HepG2 (cell line): ENCODE measurements around the gene PRKG1. TPM values are rescaled to one million over a fixed set of nuclear protein-coding genes. Genes with fewer than 3 reads are reported as not detected.

Experiments
- ATAC-seq: fragments of 200-7000 bp; cut with Tn5 transposase; 3 replicates; pipeline ENCODE4 v1.9.1; 2020; ENCODE audit warnings: mild to moderate bottlenecking, moderate library complexity
- BruUV-seq: library from RNA; stranded (reverse); fragments of 400-500 nt; replicated peaks from 2 replicates; lab custom pipeline; 2021; lab: Mats Ljungman, UMichigan
- CTCF ChIA-PET: fragments of 300-600 bp; formaldehyde crosslinking; extraction: SDS; loops from one replicate; lab custom pipeline; 2021; ENCODE audit warnings: low total read pairs, inconsistent platforms, low intra/inter-chr PET ratio; lab: Yijun Ruan, JAX
- POLR2A ChIA-PET: fragments of 350-600 bp; sonication (Branson Sonifier 250); formaldehyde crosslinking; loops from one replicate; lab custom pipeline; 2020; ENCODE audit warnings: antibody characterized with exemption, inconsistent platforms; lab: Yijun Ruan, JAX
- DNase-seq: peaks from one replicate; pipeline ENCODE4 v3.0.0-alpha.2; 2015; ENCODE audit warnings: low spot score
- FAIRE-seq: peaks from 3 replicates; lab custom pipeline; 2011; peaks lifted over from hg19 to GRCh38; lab: Jason Lieb, UNC
- H2AFZ ChIP-seq: one replicate; pipeline ENCODE4 v1.6.1; 2011; ENCODE audit warnings: low read length, inconsistent platforms
- H3K27ac ChIP-seq: fragments of 300-600 bp; 3 replicates; pipeline ENCODE4 v1.8.0; 2011; ENCODE audit warnings: mixed run types, mild to moderate bottlenecking, mixed read lengths, low read length, inconsistent platforms; ENCODE audit not compliant: insufficient read depth; ENCODE audit errors: extremely low read length
- H3K27me3 ChIP-seq, 2 experiments: fragments of 200-600 bp in 1 of 2; 2 replicates in 1 of 2; 3 replicates in 1 of 2; pipeline versions ENCODE4 v1.6.0 to v1.8.0; 2011; ENCODE audit warnings: low read length in 2 of 2, mild to moderate bottlenecking in 2 of 2, moderate library complexity in 2 of 2, inconsistent platforms in 1 of 2; ENCODE audit not compliant: insufficient read depth in 2 of 2, control insufficient read depth in 1 of 2
- H3K36me3 ChIP-seq, 2 experiments: fragments of 200-600 bp in 1 of 2; replicated peaks in 1 of 2; 2 replicates in 1 of 2; 3 replicates in 1 of 2; pipeline versions ENCODE4 v1.5.1 to v1.8.0; 2011; ENCODE audit warnings: low read length in 2 of 2, inconsistent platforms in 1 of 2; ENCODE audit not compliant: insufficient read depth in 2 of 2, control insufficient read depth in 1 of 2
- H3K4me1 ChIP-seq: 2 replicates; pipeline ENCODE4 v1.5.1; 2012; ENCODE audit warnings: low read length, inconsistent platforms; ENCODE audit not compliant: insufficient read depth
- H3K4me2 ChIP-seq: 2 replicates; pipeline ENCODE4 v1.6.0; 2011; ENCODE audit warnings: low read depth, low read length, inconsistent platforms
- H3K4me3 ChIP-seq, 3 experiments: fragments of 200-600 bp in 1 of 3; sonication (generic), shearing (Covaris generic) in 1 of 3; replicated peaks in 1 of 3; 2 replicates each; pipeline ENCODE4 v1.5.1; 2011 to 2016; ENCODE audit warnings: low read length in 3 of 3, inconsistent platforms in 2 of 3, low read depth in 2 of 3, mild to moderate bottlenecking in 2 of 3, control low read depth in 1 of 3, mixed read lengths in 1 of 3; ENCODE audit not compliant: insufficient read depth in 1 of 3
- H3K79me2 ChIP-seq: one replicate; pipeline ENCODE4 v1.6.1; 2011; ENCODE audit warnings: low read length, inconsistent platforms; ENCODE audit not compliant: insufficient read depth
- H3K9ac ChIP-seq: 2 replicates; pipeline ENCODE4 v1.6.0; 2011; ENCODE audit warnings: mild to moderate bottlenecking, low read depth, low read length, inconsistent platforms; ENCODE audit not compliant: insufficient read depth
- H3K9me3 ChIP-seq: 2 replicates; pipeline ENCODE4 v1.5.1; 2012; ENCODE audit warnings: mild to moderate bottlenecking, low read length
- H4K20me1 ChIP-seq: 2 replicates; pipeline ENCODE4 v1.6.0; 2011; ENCODE audit warnings: inconsistent platforms, mild to moderate bottlenecking, low read length, moderate library complexity; ENCODE audit not compliant: insufficient read depth
- ADNP ChIP-seq: sonication (generic); formaldehyde crosslinking; IDR thresholded peaks from 2 replicates; pipeline ENCODE4 v1.4.0; 2020; ENCODE audit warnings: missing genetic modification reagents
- CBFB ChIP-seq: sonication (generic); formaldehyde crosslinking; IDR thresholded peaks from 2 replicates; pipeline ENCODE4 v1.4.0; 2020; ENCODE audit warnings: missing genetic modification reagents
- JARID2 ChIP-seq: sonication (generic); formaldehyde crosslinking; IDR thresholded peaks from 2 replicates; pipeline ENCODE4 v1.8.1; 2023; ENCODE audit warnings: missing genetic modification reagents, inconsistent platforms; ENCODE audit not compliant: insufficient replicate concordance
- NPAS2 ChIP-seq: sonication (generic); formaldehyde crosslinking; IDR thresholded peaks from 2 replicates; pipeline ENCODE4 v1.8.0; 2022; ENCODE audit warnings: mild to moderate bottlenecking, missing genetic modification reagents, borderline replicate concordance
- SAP130 ChIP-seq: IDR thresholded peaks from 2 replicates; pipeline ENCODE4 v1.6.1; 2016; ENCODE audit warnings: low read depth
- SCMH1 ChIP-seq: sonication (generic); formaldehyde crosslinking; IDR thresholded peaks from 2 replicates; pipeline ENCODE4 v1.9.0; 2021; ENCODE audit warnings: missing genetic modification reagents, mild to moderate bottlenecking, borderline replicate concordance
- SSRP1 ChIP-seq: IDR thresholded peaks from 2 replicates; pipeline ENCODE4 v1.6.1; 2016; ENCODE audit warnings: control low read depth
- TRAFD1 ChIP-seq: sonication (generic); formaldehyde crosslinking; IDR thresholded peaks from 2 replicates; pipeline ENCODE4 v1.5.1; 2020; ENCODE audit warnings: missing genetic modification reagents, mild to moderate bottlenecking, borderline replicate concordance
- TRIM24 ChIP-seq: sonication (generic); formaldehyde crosslinking; IDR thresholded peaks from 2 replicates; pipeline ENCODE4 v1.8.0; 2022; ENCODE audit warnings: mild to moderate bottlenecking, missing genetic modification reagents
- ZBED4 ChIP-seq: sonication (generic); formaldehyde crosslinking; IDR thresholded peaks from 2 replicates; pipeline ENCODE4 v1.4.0; 2020; ENCODE audit warnings: missing genetic modification reagents, borderline replicate concordance
- ZNF136 ChIP-seq: sonication (generic); formaldehyde crosslinking; IDR thresholded peaks from 2 replicates; pipeline ENCODE4 v1.8.1; 2022; ENCODE audit warnings: low read depth, mild to moderate bottlenecking, moderate library complexity, missing genetic modification reagents
- ZNF552 ChIP-seq: sonication (generic); formaldehyde crosslinking; IDR thresholded peaks from 2 replicates; pipeline ENCODE4 v1.9.0; 2022; ENCODE audit warnings: missing genetic modification reagents, mild to moderate bottlenecking, borderline replicate concordance
- ZNF773 ChIP-seq: sonication (generic); formaldehyde crosslinking; IDR thresholded peaks from 2 replicates; pipeline ENCODE4 v1.4.0; 2020; ENCODE audit warnings: missing genetic modification reagents, borderline replicate concordance
- WGBS: methylation state at CpG from one replicate; pipeline ENCODE4 v1.1.6; 2017; ENCODE audit warnings: low lambda C conversion rate; 5-methylcytosine and 5-hydroxymethylcytosine counted together
- in situ Hi-C: cut with HindIII; loops from 2 replicates; pipeline ENCODE4 v1.10.0; 2017; ENCODE audit warnings: low pct_unique_long_range_greater_than_20kb; ENCODE audit not compliant: extremely low pct_ligation_motif_present
- intact Hi-C: fragments of 100-400 bp; cut with micrococcal nuclease; formaldehyde crosslinking; loops from one replicate; pipeline ENCODE4 v1.10.0; 2022; ENCODE audit not compliant: unreplicated experiment
- polyA plus RNA-seq, 8 experiments: library from polyadenylated mRNA; depleted of rRNA in 3 of 8; stranded (reverse) in 7 of 8; unstranded in 1 of 8; fragments of >200 nt; fragmentation: Illumina TruSeq in 4 of 8; extraction: Trizol in 4 of 8; gene quantifications; 2 replicates each; pipeline versions ENCODE4 v1.2.1 to v1.2.3, GENCODE V29; 2011 to 2016; ENCODE audit warnings: low read depth in 4 of 8, missing spikeins in 1 of 8, mixed read lengths in 1 of 8; ENCODE audit not compliant: insufficient read depth in 1 of 8
- total RNA-seq, 5 experiments: library from RNA; depleted of rRNA; stranded (reverse); fragments of >200 nt; fragmentation: Illumina TruSeq; extraction: Trizol; gene quantifications; 2 replicates each; pipeline ENCODE4 v1.2.3, GENCODE V29; 2016; ENCODE audit warnings: low read depth in 1 of 5

PRKG1 gene
- total and polyA plus RNA-seq, 2 of the 13 experiments (the other 11 are each of a cell fraction or from before 2014, with no cell fraction given): 0.01 TPM; not detected in 1

- ChIA-PET POLR2A (no interaction called here), CTCF (no interaction called here)
- DNase-seq (no peak), FAIRE-seq (no peak), ATAC-seq (no peak)
- Histone ChIP-seq H2AFZ (no peak overlapping the region), H3K4me2 (no peak overlapping the region), H3K9ac (no peak overlapping the region), H3K27ac (no peak overlapping the region), H3K4me3 (no peak overlapping the region), H4K20me1 (no peaks in the 10 kb centered on the region), H3K79me2 (no peaks in the 10 kb centered on the region), H3K36me3 (no peaks in the 10 kb centered on the region), H3K4me1 (no peaks in the 10 kb centered on the region), H3K9me3 (no peaks in the 10 kb centered on the region), H3K27me3 (no peaks in the 10 kb centered on the region)
- intact Hi-C loops (no loop called here), in situ Hi-C loops (no loop called here)
- 1% methylated on average over 6 of the region's 6 CpGs for WGBS
- TF ChIP-seq ADNP (CRISPR knock-in tag) (no peak), TRAFD1 (CRISPR knock-in tag) (no peak), ZNF136 (CRISPR knock-in tag) (no peak), SSRP1 (CRISPR knock-in tag) (no peak), CBFB (CRISPR knock-in tag) (no peak), SCMH1 (no peak), SAP130 (CRISPR knock-in tag) (no peak), ZNF552 (CRISPR knock-in tag) (no peak), ZBED4 (no peak), JARID2 (CRISPR knock-in tag) (no peak), NPAS2 (CRISPR knock-in tag) (no peak), ZNF773 (CRISPR knock-in tag) (no peak), TRIM24 (CRISPR knock-in tag) (no peak)
- no TSS peak for BruUV-seq
Measured at GRCh38 chr10:51744235-51745000, 670.1 kb downstream of the PRKG1 start.
